Choroid plexus epithelial cell (primary cell): ENCODE measurements around the gene ANKRA2.

Experiments
- DNase-seq: peaks from one replicate; pipeline ENCODE4 v3.0.0-alpha.2; 2010; ENCODE audit warnings: low read depth
- H3K4me3 ChIP-seq: 2 replicates; pipeline ENCODE4 v1.5.1; 2011; ENCODE audit warnings: low read depth, mild to moderate bottlenecking, control low read depth, low read length, moderate library complexity
- CTCF ChIP-seq: conservative IDR thresholded peaks from 2 replicates; pipeline ENCODE4 v1.5.1; 2011; ENCODE audit warnings: low read depth, mild to moderate bottlenecking, control low read depth, inconsistent platforms, low read length, moderate library complexity

The ANKRA2 gene

GRCh38 chr5:73603998-73604397 is 38.6 kb upstream of the ANKRA2 start:
- DNase-seq = peak; percentile 85
- no peak overlapping the region for H3K4me3 ChIP-seq
- no peak for TF ChIP-seq CTCF

- no peak overlapping the region for H3K4me3 ChIP-seq
- no peak for DNase-seq
- no peak for TF ChIP-seq CTCF
These were observed 33.9 kb upstream of the ANKRA2 start for GRCh38 chr5:73599380-73599779.

GRCh38 chr5:73596705-73597328 is 31.4 kb upstream of the ANKRA2 start:
- no peak overlapping the region for H3K4me3 ChIP-seq
- DNase-seq = peak; percentile 60
- TF ChIP-seq CTCF = peak; percentile 63

- DNase-seq = peak; percentile 30
- TF ChIP-seq CTCF = no peak
- no peak overlapping the region for H3K4me3 ChIP-seq
These were observed 27.1 kb upstream of the ANKRA2 start for GRCh38 chr5:73592551-73592950.

- peak; percentile 52 for DNase-seq
- TF ChIP-seq CTCF = no peak
- no peak overlapping the region for H3K4me3 ChIP-seq
These were observed 26.5 kb upstream of the ANKRA2 start for GRCh38 chr5:73591698-73592501.

- peak; percentile 96 for DNase-seq
- TF ChIP-seq CTCF = peak; percentile 73
- no peak overlapping the region for H3K4me3 ChIP-seq
These were observed 25.8 kb upstream of the ANKRA2 start for GRCh38 chr5:73591102-73591695.
